Stimulated activated naive CD4-positive, alpha-beta T cell treated with Interleukin-2 at 50 U/mL for 16 hours (primary cell): ENCODE data around the gene HPD.
A peak's percentile ranks its signal among the peaks of the same experiment; 100 is the strongest.

Experiments
- DNase-seq: peaks from one replicate; lab custom pipeline; 2025; lab: John Stamatoyannopoulos, UW

HPD gene

GRCh38 chr12:121827351-121828099 lies 31.1 kb downstream of the HPD start:
- DNase-seq: no peak

- no peak for DNase-seq
Measured at GRCh38 chr12:121826318-121827150, 32.1 kb downstream of the HPD start.

GRCh38 chr12:121825041-121825523 lies 33.6 kb downstream of the HPD start:
- DNase-seq: no peak

GRCh38 chr12:121823727-121824115 lies 34.9 kb downstream of the HPD start:
- no peak for DNase-seq

GRCh38 chr12:121823101-121823726 lies 35.4 kb downstream of the HPD start:
- DNase-seq: no peak

- no peak for DNase-seq
Measured at GRCh38 chr12:121822393-121823100, 36.1 kb downstream of the HPD start.

GRCh38 chr12:121820056-121820455 lies 38.6 kb downstream of the HPD start:
- no peak for DNase-seq

- no peak for DNase-seq
Measured at GRCh38 chr12:121819212-121819949, 39.3 kb downstream of the HPD start.

GRCh38 chr12:121817648-121818043 lies 41.0 kb downstream of the HPD start:
- no peak for DNase-seq

- no peak for DNase-seq
Measured at GRCh38 chr12:121816925-121817647, 41.6 kb downstream of the HPD start.

- DNase-seq: no peak
Measured at GRCh38 chr12:121815263-121815662, 43.4 kb downstream of the HPD start.

GRCh38 chr12:121814429-121815119 lies 44.1 kb downstream of the HPD start:
- no peak for DNase-seq

- no peak for DNase-seq
Measured at GRCh38 chr12:121813951-121814350, 44.7 kb downstream of the HPD start.

GRCh38 chr12:121812921-121813896 lies 45.5 kb downstream of the HPD start:
- DNase-seq: no peak

- peak; percentile 26 for DNase-seq
Measured at GRCh38 chr12:121812320-121812871, 46.3 kb downstream of the HPD start.

- DNase-seq: peak; percentile 32
Measured at GRCh38 chr12:121811434-121812319, 47.0 kb downstream of the HPD start.

GRCh38 chr12:121810833-121811433 lies 47.7 kb downstream of the HPD start:
- no peak for DNase-seq
